GM19035 (cell line): ENCODE results near the gene SLAMF7.
"Not testable (repeated sequence)": the region's sequence is repeated elsewhere in the genome, so short reads cannot be mapped to it uniquely, and the experiment has no call there.

Source experiments
- ATAC-seq: cut with Tn5 transposase; IDR thresholded peaks from one replicate; pipeline ENCODE4 v1.9.1; 2021; ENCODE audit not compliant: unreplicated experiment

The SLAMF7 gene, protein sequence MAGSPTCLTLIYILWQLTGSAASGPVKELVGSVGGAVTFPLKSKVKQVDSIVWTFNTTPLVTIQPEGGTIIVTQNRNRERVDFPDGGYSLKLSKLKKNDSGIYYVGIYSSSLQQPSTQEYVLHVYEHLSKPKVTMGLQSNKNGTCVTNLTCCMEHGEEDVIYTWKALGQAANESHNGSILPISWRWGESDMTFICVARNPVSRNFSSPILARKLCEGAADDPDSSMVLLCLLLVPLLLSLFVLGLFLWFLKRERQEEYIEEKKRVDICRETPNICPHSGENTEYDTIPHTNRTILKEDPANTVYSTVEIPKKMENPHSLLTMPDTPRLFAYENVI

GRCh38 chr1:160739098-160739511, at the start of gene SLAMF7:
TSS of gene SLAMF7 (plus strand) at chr1:160739247. CDS start at chr1:160739302, 55 bp downstream.
- ATAC-seq: peak; percentile 55

- ATAC-seq: not testable (repeated sequence)
Measured at GRCh38 chr1:160692390-160692789, 46.7 kb upstream of the SLAMF7 start.

DNA sequence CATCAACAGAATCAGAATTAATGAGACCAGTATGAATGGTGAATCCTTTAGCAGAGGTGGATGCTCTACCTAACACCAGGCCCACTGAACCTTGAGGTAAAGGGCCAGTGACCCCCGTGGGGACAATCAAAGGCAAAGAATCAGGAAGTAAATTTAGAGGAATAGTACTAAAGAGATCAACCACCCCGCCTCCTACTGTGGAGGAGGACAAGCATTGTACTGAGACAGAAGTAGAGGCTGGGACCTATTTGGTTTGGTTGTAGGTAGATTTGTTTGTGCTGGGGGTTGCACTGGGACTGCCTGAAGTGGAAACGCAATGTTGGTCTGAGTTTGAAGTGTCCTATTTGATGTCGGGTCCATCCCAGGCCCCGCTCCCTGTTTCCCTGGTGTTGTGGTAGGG, 36.9 kb upstream of the SLAMF7 start:
- no peak for ATAC-seq

- ATAC-seq: no peak
Measured at GRCh38 chr1:160704250-160704649, 34.8 kb upstream of the SLAMF7 start.

DNA sequence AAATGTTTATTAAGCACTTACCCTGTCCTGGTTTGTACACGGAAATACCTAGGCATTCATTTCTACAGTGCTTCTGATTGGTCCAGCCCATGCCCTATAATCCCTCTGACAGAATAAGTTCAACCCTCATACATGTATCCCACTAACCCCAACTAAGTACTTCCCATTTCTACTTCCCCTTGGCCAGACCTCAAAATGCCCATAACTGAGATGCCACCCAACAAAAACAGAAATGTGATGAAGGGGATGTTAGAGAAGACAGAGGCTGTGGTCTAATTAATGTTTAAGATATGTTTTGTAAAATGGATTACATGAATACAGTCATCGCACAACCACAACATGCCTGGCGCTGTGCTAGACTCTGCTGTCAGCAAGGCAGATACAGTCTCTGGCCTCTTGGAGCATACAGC, 33.8 kb upstream of the SLAMF7 start:
- ATAC-seq: not testable (repeated sequence)

- no peak for ATAC-seq
Measured at GRCh38 chr1:160705742-160706141, 33.3 kb upstream of the SLAMF7 start.

DNA sequence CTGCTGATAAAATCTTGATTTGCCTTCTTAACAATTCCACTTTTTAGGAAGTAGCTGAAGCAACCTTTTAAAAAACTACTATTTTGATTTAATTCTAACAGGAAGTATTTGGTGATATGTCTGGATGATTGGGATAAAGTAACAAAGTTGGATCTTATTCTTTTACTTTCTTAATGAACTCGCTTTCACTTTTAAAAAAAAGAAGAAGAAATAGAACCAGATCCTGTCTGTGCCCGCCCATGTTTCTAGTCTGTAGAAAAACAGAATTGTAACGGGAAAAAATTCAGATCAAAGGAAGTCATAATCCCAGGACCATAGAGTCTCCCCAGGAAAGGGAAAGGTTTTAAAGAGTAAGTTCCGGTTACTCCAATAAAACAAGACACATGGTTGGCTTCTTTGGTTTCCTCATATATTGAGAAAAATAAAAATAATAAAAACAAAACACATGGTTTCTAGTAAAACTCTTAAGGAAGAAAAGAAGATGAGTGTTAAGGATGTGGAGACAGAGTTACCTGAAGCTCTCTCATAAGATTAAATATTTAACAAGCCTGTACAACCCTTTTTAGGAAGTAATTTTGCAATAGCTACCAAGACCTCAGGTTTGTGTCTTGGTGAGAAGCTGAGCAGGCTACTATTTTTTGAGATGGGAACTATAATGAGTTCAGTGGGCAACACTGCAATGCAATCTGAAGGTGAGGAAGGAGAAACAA, 32.4 kb upstream of the SLAMF7 start:
- ATAC-seq: no peak

DNA sequence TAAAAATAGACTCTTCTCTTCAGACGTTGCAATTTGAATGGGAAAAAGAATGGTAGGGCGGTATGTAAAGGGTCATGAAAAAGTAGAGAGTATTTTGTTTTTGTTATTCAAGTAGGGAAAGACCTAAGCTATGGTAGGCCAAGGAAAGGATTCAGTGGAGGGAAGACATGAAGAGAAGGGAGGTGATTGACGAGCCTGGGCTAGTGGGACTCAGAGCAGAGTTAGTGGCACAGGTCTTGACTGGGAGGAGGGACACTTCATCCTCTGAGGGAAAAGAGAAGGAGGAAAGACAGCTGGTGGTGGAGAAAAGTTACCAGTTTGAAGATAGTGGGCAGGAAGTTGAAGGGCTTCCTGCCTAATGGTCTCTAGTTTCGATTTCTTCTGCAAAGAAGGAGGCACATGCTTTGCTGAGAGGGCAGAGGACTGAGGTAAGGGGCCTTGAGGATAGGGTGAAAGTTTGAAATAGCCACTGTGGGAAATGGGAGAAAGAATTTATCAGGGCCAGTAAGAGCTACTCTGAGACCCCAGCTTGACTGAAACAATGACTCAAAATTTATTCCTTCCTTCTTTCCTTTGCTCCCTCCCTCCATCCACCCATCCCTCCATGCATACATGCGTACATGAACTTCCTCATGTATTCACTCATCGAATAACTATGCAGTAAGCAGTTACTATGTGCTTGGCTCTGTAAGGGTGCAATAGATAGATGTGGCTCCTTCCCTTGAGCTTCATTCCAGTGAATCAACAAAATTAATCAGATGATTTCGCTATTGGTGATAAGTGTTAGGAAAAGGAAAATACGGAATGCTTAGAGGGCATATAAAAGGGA, 31.6 kb upstream of the SLAMF7 start:
- ATAC-seq: no peak

GRCh38 chr1:160708118-160708517, 30.9 kb upstream of the SLAMF7 start:
- no peak for ATAC-seq

GRCh38 chr1:160708801-160709200, 30.2 kb upstream of the SLAMF7 start:
- no peak for ATAC-seq

DNA sequence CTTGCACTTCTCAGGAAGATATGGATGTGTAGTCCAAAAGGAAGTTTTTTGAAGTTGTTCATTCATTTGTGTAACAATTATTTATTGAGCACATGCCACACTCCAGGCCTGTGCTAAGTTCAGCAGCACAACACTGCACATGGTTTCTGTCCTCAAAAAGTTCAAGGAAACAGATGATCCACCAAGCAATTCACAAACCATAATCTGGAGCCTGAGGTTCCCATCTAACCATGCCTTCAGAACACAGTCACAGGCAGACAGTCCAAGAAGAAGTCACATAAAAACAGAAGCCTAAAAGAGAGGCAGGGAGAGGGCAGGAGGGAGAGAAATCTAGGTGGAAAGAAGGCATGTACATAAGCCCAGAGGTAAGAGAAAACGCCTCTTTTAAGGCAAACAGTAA, 29.3 kb upstream of the SLAMF7 start:
- no peak for ATAC-seq

- ATAC-seq: no peak
Measured at GRCh38 chr1:160710517-160711252, 28.4 kb upstream of the SLAMF7 start.

- no peak for ATAC-seq
Measured at GRCh38 chr1:160711276-160711601, 27.8 kb upstream of the SLAMF7 start.

GRCh38 chr1:160711602-160712311, 27.3 kb upstream of the SLAMF7 start, which contains the start of gene CD48:
TSS of gene CD48 (minus strand) at chr1:160711822. CDS start at chr1:160711763, 59 bp downstream.
- ATAC-seq: peak; percentile 43

- ATAC-seq: peak; percentile 39
Measured at GRCh38 chr1:160712525-160713080, 26.4 kb upstream of the SLAMF7 start.

DNA sequence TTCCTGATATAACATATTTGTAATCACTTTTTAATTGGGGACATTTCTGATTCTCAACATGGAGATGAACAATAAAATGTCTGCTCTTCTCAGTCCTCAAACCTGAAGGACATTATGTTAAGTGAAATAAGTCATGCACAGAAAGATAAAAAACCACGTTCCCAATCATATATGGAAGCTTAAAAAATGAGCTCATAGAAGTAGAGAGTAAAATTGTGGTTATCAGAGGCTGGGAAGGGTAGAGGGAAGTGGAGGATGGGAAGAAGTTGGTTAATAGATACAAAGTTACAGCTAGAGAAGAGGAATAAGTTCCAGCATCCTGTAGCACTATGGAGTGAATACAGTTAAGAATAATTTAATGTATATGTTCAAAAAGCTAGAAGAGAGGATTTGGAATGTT, 25.9 kb upstream of the SLAMF7 start:
- ATAC-seq: no peak

- not testable (repeated sequence) for ATAC-seq
Measured at GRCh38 chr1:160714034-160714648, 24.9 kb upstream of the SLAMF7 start.

DNA sequence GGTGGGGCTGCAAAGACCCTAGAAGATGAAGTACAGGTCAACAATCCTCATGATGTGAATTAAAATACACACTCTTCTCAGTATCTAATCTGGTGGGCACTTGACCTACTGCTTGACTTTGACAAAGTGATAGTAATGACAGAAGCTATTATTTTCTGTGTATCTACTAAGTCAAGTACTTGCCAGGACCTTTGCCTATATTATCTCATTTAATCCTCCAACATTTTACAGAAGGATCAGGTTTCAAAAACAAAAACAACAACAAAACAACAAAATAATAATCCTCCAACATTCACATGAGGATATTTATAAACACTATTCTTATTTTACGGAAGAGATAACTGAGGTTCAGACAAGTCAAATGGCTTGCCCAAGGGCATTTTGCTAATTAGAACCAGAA, 23.0 kb upstream of the SLAMF7 start:
- ATAC-seq: no peak

GRCh38 chr1:160717306-160717705, 21.7 kb upstream of the SLAMF7 start:
- ATAC-seq: no peak
